OCI-LY3 (cell line): Measurements from ENCODE around the gene SUN5.
"Not testable (repeated sequence)": the region's sequence is repeated elsewhere in the genome, so short reads cannot be mapped to it uniquely, and the experiment has no call there.

Source experiments
- H2AFZ ChIP-seq: fragments of 200-600, 300-600 bp; shearing (Covaris generic); 2 replicates; pipeline ENCODE4 v1.6.0; 2014; ENCODE audit warnings: antibody characterized with exemption, low read depth, low read length
- H3K27ac ChIP-seq: fragments of 200-600, 300-600 bp; sonication (generic); 2 replicates; pipeline ENCODE4 v1.5.1; 2014; ENCODE audit warnings: mild to moderate bottlenecking, low read length, moderate library complexity, mixed read lengths
- H3K27me3 ChIP-seq: fragments of 200-600, 300-600 bp; sonication (generic); 2 replicates; pipeline ENCODE4 v1.6.1; 2014; ENCODE audit warnings: low read depth, low read length, mixed read lengths
- H3K36me3 ChIP-seq: fragments of 200-600, 300-600 bp; sonication (generic); replicated peaks from 2 replicates; pipeline ENCODE3; 2014; ENCODE audit warnings: low read depth, low read length, mixed read lengths
- H3K4me1 ChIP-seq: fragments of 300-600, 200-600 bp; sonication (generic); 2 replicates; pipeline ENCODE4 v1.6.1; 2014; ENCODE audit warnings: low read length, mixed read lengths
- H3K4me2 ChIP-seq: fragments of 200-600, 300-600 bp; sonication (generic); 2 replicates; pipeline ENCODE4 v1.6.1; 2014; ENCODE audit warnings: low read length, mixed read lengths
- H3K4me3 ChIP-seq: fragments of 300-600, 200-600 bp; sonication (generic); 2 replicates; pipeline ENCODE4 v1.5.1; 2014; ENCODE audit warnings: antibody characterized with exemption, mild to moderate bottlenecking, low read length, moderate library complexity
- H3K79me2 ChIP-seq: fragments of 300-600, 200-600 bp; shearing (Covaris generic); 2 replicates; pipeline ENCODE4 v1.6.1; 2014; ENCODE audit warnings: mild to moderate bottlenecking, low read length, mixed read lengths
- H3K9ac ChIP-seq: fragments of 300-600, 200-600 bp; shearing (Covaris generic); 2 replicates; pipeline ENCODE4 v1.6.0; 2014; ENCODE audit warnings: mild to moderate bottlenecking, low read length, moderate library complexity
- H3K9me3 ChIP-seq: fragments of 200-600, 300-600 bp; shearing (Covaris generic); 2 replicates; pipeline ENCODE4 v1.6.1; 2014; ENCODE audit warnings: low read length, mixed read lengths; ENCODE audit not compliant: insufficient read depth
- H4K20me1 ChIP-seq: fragments of 200-600, 300-600 bp; sonication (generic); 2 replicates; pipeline ENCODE4 v1.6.1; 2016; ENCODE audit warnings: low read length, mixed read lengths; ENCODE audit not compliant: insufficient read depth
- CTCF ChIP-seq: fragments of 200-600, 300-600 bp; sonication (generic); IDR thresholded peaks from 2 replicates; pipeline ENCODE4 v1.5.1; 2014; ENCODE audit warnings: antibody characterized with exemption, low read length, low read depth
- EZH2phosphoT487 ChIP-seq: fragments of 200-600 bp; shearing (Covaris generic); IDR thresholded peaks from 2 replicates; pipeline ENCODE4 v1.6.1; 2018; ENCODE audit warnings: antibody characterized with exemption, mixed run types, low read depth

Gene SUN5

GRCh38 chr20:32977281-32978008 is 26.8 kb downstream of the SUN5 start:
- Histone ChIP-seq H3K4me2 (no peak overlapping the region), H3K27ac (no peak overlapping the region), H3K4me3 (no peak overlapping the region), H3K36me3 (no peaks in the 10 kb centered on the region), H4K20me1 (no peaks in the 10 kb centered on the region), H3K4me1 (peaks cover 20% of the 10 kb centered on the region), H3K79me2 (no peaks in the 10 kb centered on the region), H3K9me3 (peaks cover 8% of the 10 kb centered on the region), H3K9ac (no peak overlapping the region), H3K27me3 (no peaks in the 10 kb centered on the region), H2AFZ (no peak overlapping the region)
- TF ChIP-seq EZH2phosphoT487 = no peak
- TF ChIP-seq CTCF = no peak

DNA sequence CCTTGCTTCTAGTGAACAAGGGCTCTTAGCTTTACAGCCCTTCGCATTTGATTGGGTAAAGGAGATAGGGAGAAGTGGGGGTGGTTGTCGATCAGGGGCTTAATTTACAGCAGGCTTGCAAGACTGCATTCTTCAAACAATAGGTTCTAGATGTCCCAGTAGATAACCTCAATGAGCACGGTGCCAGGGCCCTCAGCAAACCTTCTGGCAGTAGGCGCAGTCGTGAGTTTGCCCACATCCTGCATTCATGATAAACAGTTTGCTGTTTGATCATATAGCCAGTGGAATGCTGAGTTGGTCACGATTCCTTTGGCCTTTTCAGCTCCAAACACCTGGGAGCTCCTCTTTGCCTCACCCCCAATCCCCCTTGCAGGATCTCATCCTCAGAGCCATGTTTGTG is 27.5 kb downstream of the SUN5 start:
- Histone ChIP-seq H3K4me3 (no peak overlapping the region), H2AFZ (no peak overlapping the region), H3K9ac (no peak overlapping the region), H3K4me2 (no peak overlapping the region), H3K27me3 (no peaks in the 10 kb centered on the region), H3K4me1 (peaks cover 25% of the 10 kb centered on the region), H4K20me1 (no peaks in the 10 kb centered on the region), H3K79me2 (no peaks in the 10 kb centered on the region), H3K36me3 (no peaks in the 10 kb centered on the region), H3K9me3 (peaks cover 8% of the 10 kb centered on the region), H3K27ac (no peak overlapping the region)
- TF ChIP-seq CTCF = no peak
- TF ChIP-seq EZH2phosphoT487 = no peak

- Histone ChIP-seq H3K4me2 (no peak overlapping the region), H3K79me2 (no peaks in the 10 kb centered on the region), H3K4me3 (no peak overlapping the region), H3K27ac (no peak overlapping the region), H4K20me1 (no peaks in the 10 kb centered on the region), H2AFZ (no peak overlapping the region), H3K27me3 (no peaks in the 10 kb centered on the region), H3K36me3 (no peaks in the 10 kb centered on the region), H3K4me1 (peaks cover 33% of the 10 kb centered on the region), H3K9ac (no peak overlapping the region), H3K9me3 (peaks cover 8% of the 10 kb centered on the region)
- TF ChIP-seq CTCF (no peak), EZH2phosphoT487 (no peak)
Measured at GRCh38 chr20:32975698-32976674, 28.2 kb downstream of the SUN5 start.

GRCh38 chr20:32975121-32975520 is 29.1 kb downstream of the SUN5 start:
- not testable (repeated sequence) for H3K4me3 ChIP-seq, H3K27ac ChIP-seq, H4K20me1 ChIP-seq, H3K27me3 ChIP-seq, H3K79me2 ChIP-seq, H3K9ac ChIP-seq, H3K36me3 ChIP-seq, H3K9me3 ChIP-seq, H3K4me2 ChIP-seq, H2AFZ ChIP-seq
- H3K4me1 ChIP-seq = peaks cover 42% of the 10 kb centered on the region

- H3K9ac ChIP-seq, H3K36me3 ChIP-seq, H3K79me2 ChIP-seq, H2AFZ ChIP-seq, H3K4me2 ChIP-seq, H3K9me3 ChIP-seq, H3K27ac ChIP-seq, H4K20me1 ChIP-seq, H3K4me3 ChIP-seq, H3K27me3 ChIP-seq: not testable (repeated sequence)
- H3K4me1 ChIP-seq = peaks cover 49% of the 10 kb centered on the region
Measured at GRCh38 chr20:32974204-32975064, 29.8 kb downstream of the SUN5 start.
